ENCODE measurements around the gene EFCAB12.

GRCh38 chr3:129441215-129441614 is 12.8 kb upstream of the EFCAB12 start:
- no peak for TF ChIP-seq RORA (CRISPR knock-in tag; IDR thresholded peaks at IDR 0.05)
- no peak for TF ChIP-seq POLR2AphosphoS5 (IDR thresholded peaks at IDR 0.05; ENCODE audit: low read depth, low read length)
- TF ChIP-seq ZBTB33 (CRISPR knock-in tag; IDR thresholded peaks at IDR 0.05) = no peak
- no peak for TF ChIP-seq ETV5 (CRISPR knock-in tag; IDR thresholded peaks at IDR 0.05; ENCODE audit: borderline replicate concordance)
- TF ChIP-seq ZBTB49 (CRISPR knock-in tag; IDR thresholded peaks at IDR 0.05; ENCODE audit: borderline replicate concordance) = no peak

All from HepG2 (cell line).